DOHH2 (cell line): Measurements from ENCODE around the gene NELFB.

Experiments
- EZH2phosphoT487 ChIP-seq: fragments of 200-600 bp; sonication (generic); IDR thresholded peaks from 2 replicates; pipeline ENCODE4 v1.6.1; 2017; ENCODE audit warnings: borderline replicate concordance, mild to moderate bottlenecking, antibody characterized with exemption, low read length, moderate library complexity, mixed read lengths
- TF ChIP-seq, protein P1 (sequence below): fragments of 200-600 bp; sonication (generic); IDR thresholded peaks from one replicate; pipeline ENCODE4 v1.5.1; 2014; ENCODE audit warnings: antibody characterized with exemption, mild to moderate bottlenecking, low read depth, low read length; ENCODE audit not compliant: poor library complexity, severe bottlenecking

DNA sequence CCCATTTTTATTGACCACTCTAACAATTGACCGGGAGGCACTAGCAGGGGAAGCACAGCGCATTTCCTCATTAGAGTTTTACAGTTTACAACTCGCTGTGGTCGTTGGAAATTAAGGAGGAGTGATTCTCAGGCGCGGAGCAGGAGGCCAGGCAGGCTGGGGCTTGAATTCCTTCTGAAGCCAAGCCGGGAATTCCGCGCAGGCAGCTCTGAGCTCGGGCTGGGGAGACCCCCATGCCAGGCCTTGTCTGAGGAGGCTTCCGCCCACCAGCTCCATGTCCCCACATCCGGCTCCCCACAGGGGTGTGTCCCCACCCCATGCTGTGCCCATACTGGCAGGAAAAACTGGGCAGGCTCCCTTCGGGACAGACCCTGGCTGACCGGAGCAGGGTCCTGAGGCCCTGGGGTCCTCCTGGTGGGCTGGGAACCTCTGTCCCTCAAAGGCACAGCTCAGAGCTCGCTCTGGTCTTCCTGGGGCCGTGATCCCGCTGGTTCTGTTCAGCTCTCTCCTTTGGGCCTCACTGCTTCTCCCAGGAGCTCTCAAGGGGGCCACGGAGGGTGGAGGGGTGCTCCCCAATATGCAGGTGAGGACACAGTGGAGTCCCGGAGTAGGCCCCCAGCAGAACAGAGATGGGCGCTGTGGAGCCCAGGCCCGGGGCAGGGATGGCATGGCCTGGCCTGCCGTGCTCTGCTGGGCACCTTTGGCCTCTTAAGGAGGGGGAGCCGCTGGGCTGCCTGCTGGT, 48.2 kb downstream of the NELFB start:
- TF ChIP-seq, protein P1, sequence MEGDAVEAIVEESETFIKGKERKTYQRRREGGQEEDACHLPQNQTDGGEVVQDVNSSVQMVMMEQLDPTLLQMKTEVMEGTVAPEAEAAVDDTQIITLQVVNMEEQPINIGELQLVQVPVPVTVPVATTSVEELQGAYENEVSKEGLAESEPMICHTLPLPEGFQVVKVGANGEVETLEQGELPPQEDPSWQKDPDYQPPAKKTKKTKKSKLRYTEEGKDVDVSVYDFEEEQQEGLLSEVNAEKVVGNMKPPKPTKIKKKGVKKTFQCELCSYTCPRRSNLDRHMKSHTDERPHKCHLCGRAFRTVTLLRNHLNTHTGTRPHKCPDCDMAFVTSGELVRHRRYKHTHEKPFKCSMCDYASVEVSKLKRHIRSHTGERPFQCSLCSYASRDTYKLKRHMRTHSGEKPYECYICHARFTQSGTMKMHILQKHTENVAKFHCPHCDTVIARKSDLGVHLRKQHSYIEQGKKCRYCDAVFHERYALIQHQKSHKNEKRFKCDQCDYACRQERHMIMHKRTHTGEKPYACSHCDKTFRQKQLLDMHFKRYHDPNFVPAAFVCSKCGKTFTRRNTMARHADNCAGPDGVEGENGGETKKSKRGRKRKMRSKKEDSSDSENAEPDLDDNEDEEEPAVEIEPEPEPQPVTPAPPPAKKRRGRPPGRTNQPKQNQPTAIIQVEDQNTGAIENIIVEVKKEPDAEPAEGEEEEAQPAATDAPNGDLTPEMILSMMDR = no peak
- no peak for TF ChIP-seq EZH2phosphoT487
